ENCODE results near the gene CCDC188. TPM values are rescaled to one million over a fixed set of nuclear protein-coding genes. Genes with fewer than 3 reads are reported as not detected.

Gene CCDC188
- total RNA-seq: not detected

DNA sequence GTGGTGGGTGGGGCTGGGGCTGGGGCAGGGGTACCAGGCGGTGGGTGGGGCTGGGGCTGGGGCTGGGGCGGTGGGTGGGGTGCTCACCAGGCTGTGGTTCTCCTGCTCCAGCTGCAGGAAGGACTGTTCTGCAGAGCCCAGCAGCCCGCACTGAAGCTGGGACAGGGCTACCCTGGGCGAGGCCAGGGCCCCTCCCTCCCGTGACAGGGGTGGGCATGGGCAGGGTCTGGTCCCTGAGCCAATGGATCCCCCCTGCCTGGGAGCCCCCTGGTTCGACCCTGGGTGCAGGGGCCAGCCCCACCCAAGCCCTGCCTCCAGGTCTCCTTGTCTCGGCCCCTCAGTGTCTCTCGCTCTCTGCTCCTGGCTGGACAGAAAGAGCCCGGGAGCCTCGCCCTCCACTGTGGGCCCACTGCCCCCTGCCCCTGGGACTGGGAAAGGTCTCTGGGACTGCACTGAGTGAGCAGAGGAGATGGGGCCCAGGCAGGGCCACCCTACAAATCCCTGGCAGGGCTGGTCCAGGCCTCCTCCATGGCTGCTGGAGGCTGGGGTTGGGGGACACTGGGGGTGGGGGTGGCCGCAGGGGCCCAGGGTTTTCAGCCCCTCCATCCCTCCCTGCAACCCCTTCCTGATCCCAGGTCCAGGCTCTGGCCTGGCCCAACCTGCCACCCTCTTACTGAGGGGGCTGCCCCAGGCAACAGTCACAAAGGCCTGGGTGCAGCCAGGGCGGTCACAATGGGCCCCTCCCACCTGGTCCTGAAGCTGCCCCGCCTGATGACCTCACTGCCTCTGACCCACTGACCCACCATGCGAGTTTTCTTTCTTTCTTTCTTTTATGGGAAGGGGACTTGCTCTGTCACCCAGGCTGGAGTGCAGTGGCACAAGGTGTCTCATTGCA lies at the start of gene CCDC188:
Gene CCDC188 (minus strand): TSS at position 675 of the 895 bp plus-strand sequence. CDS start 69 bp downstream, at position 606.
- ATAC-seq (ENCODE audit: insufficient number of reproducible peaks, low FRiP score, low read depth) (no peak), DNase-seq (ENCODE audit: low spot score) (no peak)
- Histone ChIP-seq H3K27me3 (replicated peaks; ENCODE audit: insufficient read depth) (no peaks in the 10 kb centered on the region), H3K36me3 (no peaks in the 10 kb centered on the region), H3K4me3 (no peak within 1 kb of the TSS), H3K27ac (no peak within 1 kb of the TSS), H3K4me1 (ENCODE audit: control insufficient read depth in 1 of 2, low read depth in 2 of 2) (no peaks in the 10 kb centered on the region), H3K9me3 (no peaks in the 10 kb centered on the region)
- TF ChIP-seq, protein P1, sequence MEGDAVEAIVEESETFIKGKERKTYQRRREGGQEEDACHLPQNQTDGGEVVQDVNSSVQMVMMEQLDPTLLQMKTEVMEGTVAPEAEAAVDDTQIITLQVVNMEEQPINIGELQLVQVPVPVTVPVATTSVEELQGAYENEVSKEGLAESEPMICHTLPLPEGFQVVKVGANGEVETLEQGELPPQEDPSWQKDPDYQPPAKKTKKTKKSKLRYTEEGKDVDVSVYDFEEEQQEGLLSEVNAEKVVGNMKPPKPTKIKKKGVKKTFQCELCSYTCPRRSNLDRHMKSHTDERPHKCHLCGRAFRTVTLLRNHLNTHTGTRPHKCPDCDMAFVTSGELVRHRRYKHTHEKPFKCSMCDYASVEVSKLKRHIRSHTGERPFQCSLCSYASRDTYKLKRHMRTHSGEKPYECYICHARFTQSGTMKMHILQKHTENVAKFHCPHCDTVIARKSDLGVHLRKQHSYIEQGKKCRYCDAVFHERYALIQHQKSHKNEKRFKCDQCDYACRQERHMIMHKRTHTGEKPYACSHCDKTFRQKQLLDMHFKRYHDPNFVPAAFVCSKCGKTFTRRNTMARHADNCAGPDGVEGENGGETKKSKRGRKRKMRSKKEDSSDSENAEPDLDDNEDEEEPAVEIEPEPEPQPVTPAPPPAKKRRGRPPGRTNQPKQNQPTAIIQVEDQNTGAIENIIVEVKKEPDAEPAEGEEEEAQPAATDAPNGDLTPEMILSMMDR (IDR thresholded peaks at IDR 0.05): no peak

DNA sequence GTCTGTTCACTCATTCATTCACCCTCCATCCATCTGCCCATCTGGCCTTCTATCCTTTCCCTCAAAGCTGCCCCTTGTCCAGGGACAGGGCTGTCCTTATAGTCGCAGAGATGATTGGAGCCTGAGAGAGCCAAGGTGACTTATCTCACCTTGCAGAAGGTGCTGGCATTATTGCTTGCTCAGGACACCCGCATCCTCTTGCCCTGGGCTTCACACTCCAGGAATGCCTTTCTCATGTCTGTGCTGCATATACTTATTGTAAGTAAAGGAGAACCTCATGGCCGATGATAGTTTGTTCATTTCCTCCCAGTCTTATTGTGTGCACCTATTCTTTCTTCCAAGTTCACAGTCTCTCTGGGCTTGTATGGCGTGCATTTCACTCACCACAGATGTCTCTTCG lies 49.1 kb upstream of the CCDC188 start:
- no peak overlapping the region for H3K4me3 ChIP-seq
- no peaks in the 10 kb centered on the region for H3K36me3 ChIP-seq
- no peak overlapping the region for H3K27ac ChIP-seq
- DNase-seq (ENCODE audit: low spot score): no peak
- H3K4me1 ChIP-seq (ENCODE audit: control insufficient read depth in 1 of 2, low read depth in 2 of 2): peaks cover 8 to 14% of the 10 kb centered on the region in 2 donors
- no peaks in the 10 kb centered on the region for H3K9me3 ChIP-seq
- TF ChIP-seq, protein P1 (IDR thresholded peaks at IDR 0.05): no peak
- no peak for ATAC-seq (ENCODE audit: insufficient number of reproducible peaks, low FRiP score, low read depth)
- H3K27me3 ChIP-seq (replicated peaks; ENCODE audit: insufficient read depth): no peaks in the 10 kb centered on the region

DNA sequence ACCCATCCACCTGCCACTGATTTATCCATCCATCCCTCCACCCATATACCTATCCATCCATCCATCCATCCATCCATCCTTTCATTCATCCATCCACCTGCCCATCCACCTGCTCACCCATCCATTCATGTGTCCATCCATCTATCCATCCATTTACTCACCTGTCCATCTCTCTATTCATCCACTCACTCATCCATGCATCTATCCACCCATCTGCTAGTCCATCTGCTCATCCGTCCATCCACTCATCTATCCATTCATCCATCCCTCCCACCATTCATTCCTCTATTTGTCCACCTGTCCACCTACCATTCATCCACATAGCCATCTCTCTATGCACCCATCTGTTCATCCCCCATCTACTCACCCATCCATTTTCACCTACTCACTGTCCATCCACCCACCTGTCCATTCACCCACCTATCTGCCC lies 48.6 kb upstream of the CCDC188 start:
- Histone ChIP-seq H3K4me3 (no peak overlapping the region), H3K36me3 (no peaks in the 10 kb centered on the region), H3K9me3 (no peaks in the 10 kb centered on the region), H3K27me3 (replicated peaks; ENCODE audit: insufficient read depth) (no peaks in the 10 kb centered on the region), H3K4me1 (ENCODE audit: control insufficient read depth in 1 of 2, low read depth in 2 of 2) (peaks cover 8 to 14% of the 10 kb centered on the region in 2 donors), H3K27ac (no peak overlapping the region)
- ATAC-seq (ENCODE audit: insufficient number of reproducible peaks, low FRiP score, low read depth): no peak
- no peak for DNase-seq (ENCODE audit: low spot score)
- TF ChIP-seq, protein P1 (IDR thresholded peaks at IDR 0.05): no peak

DNA sequence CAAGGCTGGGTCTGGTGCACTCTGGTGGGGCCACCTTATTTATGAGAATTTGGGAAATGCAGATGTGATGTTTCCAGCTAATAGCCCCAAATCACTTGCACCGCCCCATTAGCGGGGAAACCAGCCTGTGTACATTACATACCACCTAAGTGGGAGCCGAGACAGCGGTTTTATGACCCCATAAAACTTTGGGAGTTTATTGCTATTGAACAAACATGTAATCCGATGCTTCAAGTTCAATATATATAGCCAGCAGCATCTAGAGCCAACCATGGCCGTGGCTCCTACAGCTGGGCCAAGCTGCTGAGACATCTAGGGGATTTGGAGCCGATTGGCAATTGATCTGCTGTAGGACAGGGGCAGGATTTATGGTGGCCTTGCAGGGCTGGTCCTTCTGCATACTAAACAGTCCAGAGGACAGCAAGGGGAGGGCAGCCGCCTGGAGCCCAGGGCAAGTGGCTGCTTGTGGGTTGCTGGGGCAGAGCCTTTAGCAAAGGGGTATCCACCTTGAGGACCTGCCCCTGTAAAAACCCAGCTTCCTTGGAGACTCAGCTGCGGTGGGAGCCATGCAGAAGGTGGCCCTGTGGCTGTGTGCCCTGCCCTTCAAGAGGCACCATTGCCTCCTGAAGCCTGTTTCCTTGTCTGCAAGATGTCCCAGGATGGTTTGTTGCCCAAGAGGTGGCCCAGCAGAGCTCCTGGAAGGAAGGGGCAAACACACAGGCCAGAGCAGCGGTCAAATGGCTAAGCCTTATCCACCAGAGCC lies 47.9 kb upstream of the CCDC188 start:
- Histone ChIP-seq H3K4me1 (ENCODE audit: control insufficient read depth in 1 of 2, low read depth in 2 of 2) (peaks cover 8 to 13% of the 10 kb centered on the region in 2 donors), H3K27me3 (replicated peaks; ENCODE audit: insufficient read depth) (no peaks in the 10 kb centered on the region), H3K27ac (no peak overlapping the region), H3K36me3 (no peaks in the 10 kb centered on the region), H3K4me3 (no peak overlapping the region), H3K9me3 (no peaks in the 10 kb centered on the region)
- TF ChIP-seq, protein P1 (IDR thresholded peaks at IDR 0.05): no peak
- no peak for DNase-seq (ENCODE audit: low spot score)
- no peak for ATAC-seq (ENCODE audit: insufficient number of reproducible peaks, low FRiP score, low read depth)

DNA sequence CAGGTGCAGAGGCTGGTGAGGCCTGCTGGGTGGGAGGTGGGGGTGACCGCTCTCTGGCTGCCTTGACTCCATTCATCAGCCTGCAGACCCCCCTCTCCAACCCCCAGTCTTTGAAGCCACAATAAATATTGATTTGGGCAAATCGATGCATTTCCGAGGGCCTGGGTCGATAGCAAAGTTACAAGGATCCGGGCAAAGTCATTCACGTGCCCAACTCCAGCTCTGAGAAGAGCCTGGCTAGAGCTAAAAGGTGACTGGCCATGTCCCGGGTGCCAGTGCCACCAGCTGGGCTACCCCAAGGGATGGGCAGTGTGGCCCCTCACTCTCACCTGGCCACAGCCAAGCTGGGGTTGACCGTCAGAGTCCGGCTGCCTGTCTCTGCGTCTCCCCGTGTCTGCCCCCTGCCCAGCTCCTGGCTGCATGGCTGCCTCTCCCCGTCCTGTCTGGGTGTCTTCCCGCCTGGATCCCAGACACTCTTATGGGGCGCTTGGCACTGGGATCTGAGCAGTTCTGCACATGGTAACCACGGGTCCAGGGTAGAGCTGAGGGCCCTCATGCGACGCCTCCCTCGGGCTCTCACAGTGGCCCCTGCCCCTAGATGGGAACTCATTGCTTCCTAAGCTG lies 46.7 kb upstream of the CCDC188 start:
- Histone ChIP-seq H3K27me3 (replicated peaks; ENCODE audit: insufficient read depth) (no peaks in the 10 kb centered on the region), H3K4me1 (ENCODE audit: control insufficient read depth in 1 of 2, low read depth in 2 of 2) (peaks cover 0 to under 1% of the 10 kb centered on the region in 2 donors), H3K27ac (no peak overlapping the region), H3K36me3 (no peaks in the 10 kb centered on the region), H3K9me3 (no peaks in the 10 kb centered on the region), H3K4me3 (no peak overlapping the region)
- TF ChIP-seq, protein P1 (IDR thresholded peaks at IDR 0.05): no peak
- ATAC-seq (ENCODE audit: insufficient number of reproducible peaks, low FRiP score, low read depth) (no peak), DNase-seq (ENCODE audit: low spot score) (no peak)

All from thoracic aorta (tissue), 2 donors.